ENCODE measurements around the gene SYTL4.

SYTL4 gene

DNA sequence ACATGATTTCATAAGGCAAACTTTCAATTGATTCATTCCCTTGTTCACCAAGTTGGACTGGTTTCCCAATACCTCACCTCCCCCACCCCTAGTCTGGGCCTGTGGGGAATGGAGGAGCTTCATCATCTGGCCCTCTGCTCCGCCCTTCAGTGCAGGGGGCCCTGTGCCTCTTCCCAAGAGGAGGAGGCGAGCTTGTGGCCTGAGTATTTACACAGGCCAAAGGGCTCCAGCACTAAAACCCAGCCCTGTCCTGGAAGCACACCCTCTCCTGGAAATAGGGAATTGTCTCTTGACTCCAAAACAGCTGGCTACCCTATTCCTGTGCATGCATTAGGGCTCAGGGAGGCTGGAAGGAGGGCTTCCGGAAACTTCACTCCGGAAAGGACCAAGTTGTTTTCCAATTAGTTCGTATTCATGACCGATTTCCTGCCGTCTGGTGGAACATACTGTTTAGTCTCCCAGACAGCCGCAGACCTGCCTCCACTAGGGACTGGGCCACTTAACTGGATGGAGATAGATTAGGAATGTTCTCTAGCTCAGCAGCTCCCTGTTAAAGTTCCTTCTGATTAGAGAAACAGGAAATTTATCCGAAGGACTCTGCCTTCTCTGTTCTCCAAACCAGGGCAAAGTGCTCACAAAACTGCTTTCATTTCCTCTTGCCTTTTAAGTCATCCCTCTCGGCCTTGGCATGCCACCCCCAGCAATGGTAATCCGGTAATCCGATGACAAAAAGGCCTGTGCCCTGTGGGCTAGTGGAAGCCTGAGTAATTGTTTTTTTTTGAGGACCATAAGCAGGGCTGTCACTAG, 82.2 kb downstream of the SYTL4 start:
- TF ChIP-seq, protein P1, sequence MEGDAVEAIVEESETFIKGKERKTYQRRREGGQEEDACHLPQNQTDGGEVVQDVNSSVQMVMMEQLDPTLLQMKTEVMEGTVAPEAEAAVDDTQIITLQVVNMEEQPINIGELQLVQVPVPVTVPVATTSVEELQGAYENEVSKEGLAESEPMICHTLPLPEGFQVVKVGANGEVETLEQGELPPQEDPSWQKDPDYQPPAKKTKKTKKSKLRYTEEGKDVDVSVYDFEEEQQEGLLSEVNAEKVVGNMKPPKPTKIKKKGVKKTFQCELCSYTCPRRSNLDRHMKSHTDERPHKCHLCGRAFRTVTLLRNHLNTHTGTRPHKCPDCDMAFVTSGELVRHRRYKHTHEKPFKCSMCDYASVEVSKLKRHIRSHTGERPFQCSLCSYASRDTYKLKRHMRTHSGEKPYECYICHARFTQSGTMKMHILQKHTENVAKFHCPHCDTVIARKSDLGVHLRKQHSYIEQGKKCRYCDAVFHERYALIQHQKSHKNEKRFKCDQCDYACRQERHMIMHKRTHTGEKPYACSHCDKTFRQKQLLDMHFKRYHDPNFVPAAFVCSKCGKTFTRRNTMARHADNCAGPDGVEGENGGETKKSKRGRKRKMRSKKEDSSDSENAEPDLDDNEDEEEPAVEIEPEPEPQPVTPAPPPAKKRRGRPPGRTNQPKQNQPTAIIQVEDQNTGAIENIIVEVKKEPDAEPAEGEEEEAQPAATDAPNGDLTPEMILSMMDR (IDR thresholded peaks at IDR 0.05; ENCODE audit: control insufficient read depth, extremely low read depth, insufficient read depth): no peak
- DNase-seq (ENCODE audit: low read depth): no peak
- H3K4me3 ChIP-seq (ENCODE audit: low read depth, low read length): no peak overlapping the region

DNA sequence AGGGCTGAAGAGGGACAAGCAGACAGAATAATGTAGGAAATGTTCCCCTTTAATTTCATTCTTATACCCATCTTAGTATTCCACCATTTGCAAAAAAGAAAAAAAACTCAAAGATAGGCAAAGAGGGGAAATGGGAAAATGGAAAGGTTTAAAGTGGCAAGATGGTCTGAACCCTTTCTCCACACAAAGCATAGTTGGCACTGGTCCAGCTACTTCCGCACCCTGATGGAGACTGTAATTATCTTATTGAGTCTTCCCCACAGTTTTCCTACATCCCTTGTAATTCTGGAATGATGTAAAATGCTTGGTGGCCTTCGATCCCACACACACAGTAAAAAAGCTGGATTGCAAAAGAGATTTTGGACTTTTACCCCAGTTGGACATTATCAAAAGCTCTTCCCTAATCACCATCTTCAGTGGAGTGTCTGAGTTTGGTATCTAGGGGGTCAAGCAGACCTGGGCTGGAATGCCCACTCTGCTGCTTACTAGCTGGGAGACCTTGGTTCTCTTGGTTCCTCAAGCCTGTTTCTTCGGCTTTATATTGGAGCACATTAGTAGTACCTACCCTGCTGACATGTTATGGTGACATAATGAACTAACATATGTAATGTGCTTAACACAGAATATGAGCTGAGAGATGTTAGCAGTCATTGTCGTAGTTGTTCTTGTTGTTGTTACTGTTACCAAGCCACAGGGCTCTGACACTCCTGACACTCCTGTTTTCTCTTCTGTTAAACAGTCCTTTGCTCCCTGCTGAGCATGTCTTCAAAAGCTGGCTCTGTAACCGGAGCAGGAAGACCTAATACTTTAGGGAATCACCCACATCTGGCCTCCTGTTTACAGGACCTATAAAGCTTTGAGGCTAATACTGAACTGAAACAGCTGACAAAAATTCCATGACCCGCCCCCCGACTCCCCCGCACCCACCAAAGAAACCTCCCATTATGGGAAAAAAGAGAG, 83.2 kb downstream of the SYTL4 start:
- TF ChIP-seq, protein P1 (IDR thresholded peaks at IDR 0.05; ENCODE audit: control insufficient read depth, extremely low read depth, insufficient read depth): no peak
- no peak for DNase-seq (ENCODE audit: low read depth)
- H3K4me3 ChIP-seq (ENCODE audit: low read depth, low read length): no peak overlapping the region

DNA sequence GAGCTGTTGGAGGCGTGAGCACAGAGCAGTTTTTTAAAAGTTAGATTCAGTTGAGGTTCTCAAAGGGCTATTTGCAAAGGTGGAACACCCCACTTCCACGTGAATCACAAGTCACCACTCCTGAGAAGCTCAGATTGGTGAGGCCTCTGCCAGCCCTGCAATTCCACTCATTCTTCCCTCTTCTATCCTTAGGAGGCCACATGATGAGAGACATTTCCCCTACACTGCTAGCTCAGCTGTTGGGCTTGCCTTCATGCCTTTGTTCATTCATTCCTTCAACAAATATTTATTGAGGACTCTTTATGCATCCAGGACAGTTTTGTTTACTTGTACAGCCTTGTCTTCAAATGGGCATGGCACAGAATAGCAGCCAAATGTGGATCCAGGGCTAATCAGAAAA, 84.2 kb downstream of the SYTL4 start:
- TF ChIP-seq, protein P1 (IDR thresholded peaks at IDR 0.05; ENCODE audit: control insufficient read depth, extremely low read depth, insufficient read depth): no peak
- DNase-seq (ENCODE audit: low read depth): no peak
- no peak overlapping the region for H3K4me3 ChIP-seq (ENCODE audit: low read depth, low read length)

DNA sequence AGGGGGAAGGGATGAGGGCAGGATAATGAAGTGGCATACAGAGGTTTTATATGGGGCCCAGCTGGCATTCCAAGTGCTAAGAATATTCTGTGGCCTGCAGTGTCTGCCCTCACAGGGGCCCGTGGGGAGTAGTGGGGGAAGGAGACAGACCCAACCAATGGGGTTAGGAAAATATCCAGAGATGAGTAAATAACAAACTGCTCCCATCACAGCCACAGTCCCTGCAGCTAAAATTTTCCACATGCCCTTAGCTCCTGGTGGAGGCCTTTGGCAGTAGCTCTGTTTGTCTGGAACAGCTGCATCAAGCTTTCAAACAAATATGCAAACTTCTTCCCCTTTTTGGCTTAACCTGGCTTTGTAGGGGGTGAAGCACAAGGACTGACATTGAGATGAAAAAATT, 84.8 kb downstream of the SYTL4 start:
- DNase-seq (ENCODE audit: low read depth): no peak
- no peak overlapping the region for H3K4me3 ChIP-seq (ENCODE audit: low read depth, low read length)
- TF ChIP-seq, protein P1 (IDR thresholded peaks at IDR 0.05; ENCODE audit: control insufficient read depth, extremely low read depth, insufficient read depth): no peak

DNA sequence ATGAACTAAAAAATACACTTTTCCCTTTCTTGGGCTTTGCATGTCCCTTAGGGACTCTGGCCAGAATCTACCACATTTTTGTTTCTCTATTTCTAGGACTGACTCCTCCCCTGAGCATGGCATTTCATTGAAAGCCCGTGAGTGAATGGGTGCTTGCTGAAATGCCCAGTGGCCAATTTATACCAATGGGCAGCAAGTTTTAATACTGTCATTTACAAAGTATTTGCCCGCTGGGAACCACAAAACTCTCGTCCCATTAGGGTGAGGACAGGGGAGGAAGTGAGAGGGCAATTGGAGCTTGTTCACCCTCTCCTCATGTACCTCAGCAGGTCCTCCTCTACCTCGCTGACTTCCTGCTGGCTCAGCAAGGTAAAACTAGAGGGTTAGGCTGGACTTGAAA, 86.8 kb downstream of the SYTL4 start:
- TF ChIP-seq, protein P1 (IDR thresholded peaks at IDR 0.05; ENCODE audit: control insufficient read depth, extremely low read depth, insufficient read depth): no peak
- DNase-seq (ENCODE audit: low read depth): no peak
- no peak overlapping the region for H3K4me3 ChIP-seq (ENCODE audit: low read depth, low read length)

DNA sequence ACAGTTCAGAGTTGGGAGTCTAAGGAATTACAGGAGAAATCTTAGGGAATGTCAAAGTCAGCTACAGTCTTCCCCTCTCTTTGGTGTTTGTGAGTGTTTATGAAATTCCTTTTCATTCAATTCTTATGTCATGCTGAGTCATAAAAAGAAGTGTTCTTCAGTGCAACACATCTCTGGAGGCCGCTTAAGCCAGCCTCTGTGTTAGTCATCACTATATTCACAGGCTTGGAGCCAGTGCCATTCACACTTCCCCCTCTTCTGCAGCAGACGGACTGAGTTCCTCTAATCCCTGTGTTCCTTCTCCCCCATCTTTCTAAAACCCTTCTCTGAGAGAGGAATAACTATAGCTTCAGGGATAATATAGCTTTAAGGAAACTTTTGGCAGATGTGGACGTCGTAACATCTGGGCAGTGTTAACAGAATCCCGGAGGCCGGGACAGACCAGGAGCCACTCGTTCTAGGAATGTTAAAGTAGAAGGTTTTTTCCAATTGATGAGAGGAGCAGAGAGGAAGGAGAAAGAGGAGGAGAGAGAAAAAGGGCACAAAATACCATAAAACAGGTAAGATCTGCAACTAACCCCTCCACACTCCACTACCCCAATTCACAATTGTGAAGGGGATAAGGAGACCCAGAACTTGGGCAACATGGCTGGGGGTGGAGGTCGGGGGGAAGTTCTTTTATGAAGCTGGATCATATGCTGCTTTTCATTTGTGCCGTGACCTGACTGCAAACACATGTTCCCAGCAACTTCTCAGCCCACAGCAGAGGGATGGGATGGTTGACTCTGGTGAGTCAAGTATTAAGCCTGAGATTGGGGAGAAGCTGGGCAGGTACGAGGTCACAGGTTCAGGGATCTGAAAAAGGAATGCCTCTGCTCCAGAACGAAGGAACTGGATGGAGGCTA, 87.7 kb downstream of the SYTL4 start, which contains the start of gene SRPX2:
SRPX2 (plus strand) TSS at position 244 of the 905 bp plus-strand sequence. CDS start 2,124 bp downstream, outside the sequence.
- no peak within 1 kb of the TSS for H3K4me3 ChIP-seq (ENCODE audit: low read depth, low read length)
- TF ChIP-seq, protein P1 (IDR thresholded peaks at IDR 0.05; ENCODE audit: control insufficient read depth, extremely low read depth, insufficient read depth): no peak
- DNase-seq (ENCODE audit: low read depth): no peak
